Mucosa of descending colon (tissue), 3 donors: Measurements from ENCODE around the gene FAM117B. TPM values are rescaled to one million over a fixed set of nuclear protein-coding genes. Genes with fewer than 3 reads are reported as not detected.

ENCODE experiments used
- ATAC-seq: fragments of 200-7000 bp; cut with Tn5 transposase; one replicate; pipeline ENCODE4 v1.9.1; 2020; ENCODE audit warnings: mild to moderate bottlenecking, moderate library complexity
- DNase-seq, 3 donors: peaks; one replicate each; pipeline ENCODE4 v3.0.0-alpha.2; 2020
- H3K36me3 ChIP-seq: fragments of 200-600 bp; one replicate; pipeline ENCODE4 v1.8.0; 2021; ENCODE audit warnings: low read depth, mild to moderate bottlenecking
- H3K4me1 ChIP-seq: fragments of 200-600 bp; one replicate; pipeline ENCODE4 v1.8.0; 2021; ENCODE audit warnings: low read depth, mild to moderate bottlenecking
- H3K4me3 ChIP-seq: fragments of 200-600 bp; one replicate; pipeline ENCODE4 v1.8.0; 2021; ENCODE audit warnings: mild to moderate bottlenecking
- H3K9me3 ChIP-seq: fragments of 200-600 bp; one replicate; pipeline ENCODE4 v1.8.0; 2021; ENCODE audit warnings: mild to moderate bottlenecking
- intact Hi-C, 2 donors: fragments of 100-400 bp; cut with DNase I in 1 of 2; cut with micrococcal nuclease in 1 of 2; formaldehyde crosslinking; loops; one replicate each; pipeline versions ENCODE4 v1.11.0 to v1.11.1; 2022; cut with DNase I, micrococcal nuclease
- total RNA-seq, 3 donors: library from RNA; stranded (reverse); fragmentation: NEBNext Ultra II Directional in 2 of 3; extraction: Animal tissue kit (Norgen Biotek cat#: 25700) in 2 of 3; gene quantifications; one replicate each; pipeline versions ENCODE4 v1.2.1 to v1.2.4, GENCODE V29; 2021 to 2023
- TF ChIP-seq, protein P1 (sequence below): fragments of 200-600 bp; IDR thresholded peaks from one replicate; pipeline ENCODE4 v1.8.0; 2022; ENCODE audit warnings: antibody characterized with exemption, mild to moderate bottlenecking
- donor health status: DM: no; HTN: no; CAD: no; lungs with moderate emphysema.
- donor health status: DM: no; HTN: no; CAD: no.
- donor health status: DM: no; HTN: yes; CAD: no.

The FAM117B gene
- total RNA-seq, 3 donors from 2014 or later: 11.5 to 21.7 (median 15.4) TPM

DNA sequence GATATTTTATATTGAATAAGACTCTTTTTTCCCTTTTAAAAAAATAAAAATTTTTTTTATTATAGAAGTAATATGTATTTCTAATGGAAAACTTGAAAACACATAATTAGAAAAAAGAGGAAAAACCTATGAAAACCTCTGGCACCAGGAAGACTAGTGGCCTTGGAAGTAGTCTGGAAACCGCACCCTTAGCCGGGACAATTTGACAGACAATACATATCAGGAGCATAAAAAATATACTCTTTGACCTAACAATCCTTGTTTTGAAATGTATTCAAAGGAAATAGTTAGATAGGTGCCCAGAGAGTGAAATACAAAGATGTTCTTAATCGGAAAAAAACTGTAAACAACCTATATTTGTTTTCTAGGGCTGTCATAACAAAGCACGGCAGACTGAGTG lies 34.9 kb upstream of the FAM117B start:
- TF ChIP-seq, protein P1, sequence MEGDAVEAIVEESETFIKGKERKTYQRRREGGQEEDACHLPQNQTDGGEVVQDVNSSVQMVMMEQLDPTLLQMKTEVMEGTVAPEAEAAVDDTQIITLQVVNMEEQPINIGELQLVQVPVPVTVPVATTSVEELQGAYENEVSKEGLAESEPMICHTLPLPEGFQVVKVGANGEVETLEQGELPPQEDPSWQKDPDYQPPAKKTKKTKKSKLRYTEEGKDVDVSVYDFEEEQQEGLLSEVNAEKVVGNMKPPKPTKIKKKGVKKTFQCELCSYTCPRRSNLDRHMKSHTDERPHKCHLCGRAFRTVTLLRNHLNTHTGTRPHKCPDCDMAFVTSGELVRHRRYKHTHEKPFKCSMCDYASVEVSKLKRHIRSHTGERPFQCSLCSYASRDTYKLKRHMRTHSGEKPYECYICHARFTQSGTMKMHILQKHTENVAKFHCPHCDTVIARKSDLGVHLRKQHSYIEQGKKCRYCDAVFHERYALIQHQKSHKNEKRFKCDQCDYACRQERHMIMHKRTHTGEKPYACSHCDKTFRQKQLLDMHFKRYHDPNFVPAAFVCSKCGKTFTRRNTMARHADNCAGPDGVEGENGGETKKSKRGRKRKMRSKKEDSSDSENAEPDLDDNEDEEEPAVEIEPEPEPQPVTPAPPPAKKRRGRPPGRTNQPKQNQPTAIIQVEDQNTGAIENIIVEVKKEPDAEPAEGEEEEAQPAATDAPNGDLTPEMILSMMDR: no peak
- intact Hi-C loops: no loop called here
- DNase-seq (peak in 1 of 3 donors; percentile 31), ATAC-seq (peak; percentile 52)
- Histone ChIP-seq H3K36me3 (no peaks in the 10 kb centered on the region), H3K4me1 (no peaks in the 10 kb centered on the region), H3K4me3 (no peak overlapping the region), H3K9me3 (no peaks in the 10 kb centered on the region)

DNA sequence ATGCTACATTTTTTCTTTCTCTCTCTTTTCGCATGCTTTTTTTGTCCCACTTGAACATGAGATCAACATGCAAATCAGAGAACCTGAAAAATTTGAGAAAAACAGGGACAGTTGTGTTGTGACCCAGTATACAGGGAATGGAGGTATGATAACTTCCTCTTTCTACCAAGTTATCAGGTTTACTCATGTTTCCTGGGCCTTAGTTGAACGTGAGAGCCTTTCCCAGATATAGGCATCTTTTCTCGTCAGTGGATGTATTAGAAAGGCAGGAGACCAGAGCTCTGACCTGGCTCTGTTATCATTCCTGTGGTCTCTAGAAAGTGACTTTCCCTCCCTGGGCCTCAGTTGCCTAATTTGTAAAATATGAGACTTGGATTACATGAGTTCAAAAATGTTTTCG lies 30.1 kb upstream of the FAM117B start:
- Histone ChIP-seq H3K9me3 (no peaks in the 10 kb centered on the region), H3K4me1 (no peaks in the 10 kb centered on the region), H3K36me3 (no peaks in the 10 kb centered on the region), H3K4me3 (no peak overlapping the region)
- TF ChIP-seq, protein P1: no peak
- DNase-seq (no peak), ATAC-seq (no peak)
- intact Hi-C loops: no loop called here

DNA sequence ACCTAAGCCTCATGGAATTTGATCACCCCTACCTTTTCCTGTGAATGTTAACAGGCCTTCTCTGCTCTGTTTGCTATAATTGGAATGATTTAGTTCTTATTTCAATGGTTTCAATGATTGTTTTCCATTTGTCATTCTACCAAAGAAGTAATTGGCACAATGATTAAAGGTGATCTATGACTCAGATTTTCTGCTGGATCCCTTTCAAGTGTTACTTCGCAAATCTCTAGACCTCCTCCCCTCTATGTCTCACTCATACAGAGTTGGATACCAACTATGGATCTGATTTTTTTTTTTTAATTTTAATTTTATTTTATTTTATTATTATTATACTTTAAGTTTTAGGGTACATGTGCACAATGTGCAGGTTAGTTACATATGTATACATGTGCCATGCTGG lies 29.6 kb upstream of the FAM117B start:
- intact Hi-C loops: no loop called here
- TF ChIP-seq, protein P1: no peak
- H3K36me3 ChIP-seq: no peaks in the 10 kb centered on the region
- no peaks in the 10 kb centered on the region for H3K4me1 ChIP-seq
- no peaks in the 10 kb centered on the region for H3K9me3 ChIP-seq
- no peak overlapping the region for H3K4me3 ChIP-seq
- DNase-seq (no peak), ATAC-seq (no peak)

DNA sequence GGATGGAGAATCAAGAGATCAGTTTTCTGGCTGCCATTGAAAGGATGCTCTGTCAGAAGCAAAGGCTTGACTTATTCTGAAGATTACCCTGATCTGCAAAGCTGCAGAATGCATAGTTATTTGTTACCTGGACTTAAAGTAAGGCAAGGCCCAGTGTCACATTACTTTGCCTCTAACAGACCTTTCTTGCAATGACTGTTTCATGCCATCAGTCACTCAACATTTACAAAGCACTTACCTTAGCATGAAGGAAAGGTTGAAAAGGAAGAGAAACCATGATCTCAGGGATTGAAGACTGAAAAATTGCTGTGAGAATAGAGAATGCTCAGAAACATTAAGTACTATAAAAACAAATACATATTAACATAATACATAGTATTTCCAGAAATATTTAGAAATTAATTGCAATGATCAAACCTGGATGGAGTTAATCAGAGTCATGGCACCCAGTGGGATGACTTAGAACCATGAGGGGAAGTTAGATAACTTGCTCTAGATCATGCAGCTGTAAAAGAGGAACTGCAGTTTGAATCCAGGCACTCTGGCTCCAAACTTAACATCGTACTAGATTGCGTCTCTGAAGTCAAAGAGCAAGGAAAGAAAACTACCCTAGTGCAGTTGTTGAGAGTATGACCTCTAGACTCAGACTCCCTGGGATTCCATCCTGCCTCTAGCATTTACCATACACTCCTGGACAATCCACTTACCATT lies 26.5 kb upstream of the FAM117B start:
- Histone ChIP-seq H3K36me3 (no peaks in the 10 kb centered on the region), H3K4me1 (no peaks in the 10 kb centered on the region), H3K4me3 (no peak overlapping the region), H3K9me3 (no peaks in the 10 kb centered on the region)
- ATAC-seq: peak; percentile 31
- no peak for DNase-seq
- intact Hi-C loops: no loop called here
- TF ChIP-seq, protein P1: no peak

DNA sequence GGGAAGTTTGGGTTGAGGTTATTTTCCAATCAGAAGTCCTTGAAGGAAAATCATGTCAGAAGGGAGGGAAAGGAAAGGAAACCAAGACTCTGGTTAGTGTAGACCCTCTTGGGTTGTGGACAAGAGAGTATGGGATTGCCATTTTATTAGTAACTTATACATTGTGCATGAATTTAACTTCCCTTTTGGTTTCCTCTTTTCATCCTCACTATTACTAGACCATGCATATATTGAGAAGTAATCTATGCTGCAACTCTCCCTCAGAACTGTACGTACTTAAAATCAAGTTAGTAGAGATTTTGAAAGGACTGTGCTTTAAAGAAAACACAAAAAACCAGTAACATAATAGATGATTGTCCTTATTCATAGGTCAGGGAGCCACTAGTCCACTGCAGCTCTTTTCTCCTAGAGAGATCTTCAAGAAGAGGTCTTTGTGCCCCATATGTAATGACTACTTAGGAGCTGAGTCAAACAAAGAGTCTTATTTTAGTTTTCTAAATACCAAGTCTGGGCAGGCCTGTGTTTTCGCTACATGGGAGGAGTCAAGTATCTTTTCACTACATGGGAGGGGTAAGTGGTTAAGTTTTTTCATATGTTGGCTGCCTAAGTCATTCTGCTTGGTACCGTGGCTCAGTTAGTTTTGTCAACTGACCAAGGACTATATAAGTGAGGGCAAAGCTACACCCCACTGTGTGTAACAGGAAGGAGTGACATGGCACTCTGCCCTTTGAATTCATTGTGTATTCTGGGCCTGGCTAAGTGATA lies 25.2 kb upstream of the FAM117B start:
- peak; percentile 96 for ATAC-seq
- no peaks in the 10 kb centered on the region for H3K36me3 ChIP-seq
- TF ChIP-seq, protein P1: no peak
- no peaks in the 10 kb centered on the region for H3K9me3 ChIP-seq
- intact Hi-C loops: no loop called here
- DNase-seq: peak in 1 of 3 donors; percentile 68
- H3K4me1 ChIP-seq: no peaks in the 10 kb centered on the region
- H3K4me3 ChIP-seq: no peak overlapping the region
